ENCODE results near the gene FRMD6. TPM values are rescaled to one million over a fixed set of nuclear protein-coding genes. Genes with fewer than 3 reads are reported as not detected.
"Not testable (repeated sequence)": the region's sequence is repeated elsewhere in the genome, so short reads cannot be mapped to it uniquely, and the experiment has no call there.

Gene FRMD6
- total RNA-seq, 1 experiment from 2014 or later, result 128 TPM

DNA sequence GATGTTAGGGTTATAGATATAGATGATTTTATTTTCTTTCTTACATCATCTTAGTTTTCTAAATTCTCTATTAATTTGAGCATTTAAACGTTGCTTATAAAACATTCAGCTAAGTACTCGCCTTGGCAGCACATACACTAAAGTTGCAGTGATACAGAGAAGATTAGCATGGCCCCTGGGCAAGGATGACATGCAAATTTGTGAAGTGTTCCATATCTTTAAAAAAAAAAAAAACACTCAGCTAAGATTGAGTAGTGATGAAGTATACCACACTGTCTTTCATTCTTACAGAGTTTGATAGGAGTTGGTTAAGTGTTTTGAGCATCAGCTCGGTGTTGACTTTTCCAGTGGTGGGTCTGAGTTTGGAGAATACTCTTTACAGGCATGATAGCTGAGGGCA is 72.3 kb downstream of the FRMD6 start:
- DNase-seq (ENCODE audit: low read depth), result no peak

- no peak for DNase-seq (ENCODE audit: low read depth)
These were observed 72.9 kb downstream of the FRMD6 start for GRCh38 chr14:51724650-51725049.

DNA sequence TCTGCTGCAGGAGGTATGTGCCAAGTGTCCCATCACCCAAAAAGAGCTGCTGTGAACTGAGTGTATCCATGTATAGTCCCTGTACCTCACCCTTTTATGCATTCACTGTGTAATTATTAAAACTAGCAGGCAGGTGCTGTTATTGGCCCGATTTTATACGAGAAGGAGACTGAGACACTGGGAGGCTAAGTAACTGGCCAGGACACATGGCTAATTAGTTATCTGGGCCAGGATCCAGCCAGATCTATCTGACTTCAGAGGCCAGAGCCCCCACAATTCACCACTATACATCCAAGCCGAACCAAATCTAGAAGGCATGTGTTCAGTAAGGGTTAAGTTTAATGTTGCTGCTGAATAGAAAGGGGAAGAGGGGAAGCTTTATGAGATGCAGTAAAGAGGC is 73.4 kb downstream of the FRMD6 start:
- no peak for DNase-seq (ENCODE audit: low read depth)

- DNase-seq (ENCODE audit: low read depth), result peak; percentile 51
These were observed 74.6 kb downstream of the FRMD6 start for GRCh38 chr14:51726166-51726899.

DNA sequence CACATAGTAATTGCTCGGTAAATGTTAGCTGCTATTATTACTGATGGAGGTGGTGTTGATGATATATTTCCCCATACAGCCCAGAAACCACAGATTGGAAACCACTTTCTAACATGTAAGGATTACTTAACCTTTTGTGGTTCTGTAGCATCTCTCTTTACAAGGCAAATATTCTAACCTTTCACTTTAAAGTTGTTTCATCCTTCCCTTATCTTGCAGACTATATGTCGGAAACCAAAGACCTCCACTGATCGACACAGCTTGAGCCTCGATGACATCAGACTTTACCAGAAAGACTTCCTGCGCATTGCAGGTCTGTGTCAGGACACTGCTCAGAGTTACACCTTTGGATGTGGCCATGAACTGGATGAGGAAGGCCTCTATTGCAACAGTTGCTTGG is 75.8 kb downstream of the FRMD6 start:
- DNase-seq (ENCODE audit: low read depth), result no peak

DNA sequence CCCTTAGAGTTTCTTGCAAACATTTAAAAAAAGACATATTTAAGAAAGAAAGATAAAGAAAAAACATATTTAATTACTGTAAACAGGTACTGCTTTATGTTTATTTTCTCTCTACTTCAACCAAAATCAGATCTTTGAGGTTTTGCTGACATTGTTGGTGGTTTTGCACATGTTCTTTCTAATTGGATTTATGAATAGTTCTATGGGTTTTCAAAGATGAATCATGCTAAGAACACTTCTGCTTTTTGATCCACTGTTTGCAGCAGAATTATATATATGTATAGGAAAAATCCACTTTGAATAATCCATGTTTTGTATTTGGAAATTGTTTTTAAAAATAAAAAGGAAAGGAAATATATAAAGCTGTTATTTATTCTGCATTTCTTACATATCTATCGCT is 78.4 kb downstream of the FRMD6 start:
- no peak for DNase-seq (ENCODE audit: low read depth)

DNA sequence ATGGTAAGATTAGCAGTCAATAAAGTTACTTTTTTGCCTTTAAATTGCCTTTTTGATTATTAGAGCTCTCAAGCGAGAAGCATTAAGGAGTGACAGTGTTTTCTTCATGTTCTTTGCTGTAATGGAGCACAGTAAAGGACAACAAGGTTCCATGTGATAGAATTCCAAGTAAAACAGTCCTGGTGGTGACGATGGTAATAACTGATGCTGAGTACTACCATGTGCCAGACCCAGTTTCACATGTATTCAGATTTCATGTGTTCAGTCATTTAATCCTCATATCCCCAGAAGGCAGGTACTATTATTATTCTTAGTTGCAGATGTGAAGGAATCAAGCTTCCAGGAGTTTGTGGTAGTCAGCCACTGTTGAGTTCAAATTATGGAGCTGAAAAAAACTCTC is 79.0 kb downstream of the FRMD6 start:
- no peak for DNase-seq (ENCODE audit: low read depth)

- no peak for DNase-seq (ENCODE audit: low read depth)
These were observed 80.9 kb downstream of the FRMD6 start for GRCh38 chr14:51732494-51733112.

DNA sequence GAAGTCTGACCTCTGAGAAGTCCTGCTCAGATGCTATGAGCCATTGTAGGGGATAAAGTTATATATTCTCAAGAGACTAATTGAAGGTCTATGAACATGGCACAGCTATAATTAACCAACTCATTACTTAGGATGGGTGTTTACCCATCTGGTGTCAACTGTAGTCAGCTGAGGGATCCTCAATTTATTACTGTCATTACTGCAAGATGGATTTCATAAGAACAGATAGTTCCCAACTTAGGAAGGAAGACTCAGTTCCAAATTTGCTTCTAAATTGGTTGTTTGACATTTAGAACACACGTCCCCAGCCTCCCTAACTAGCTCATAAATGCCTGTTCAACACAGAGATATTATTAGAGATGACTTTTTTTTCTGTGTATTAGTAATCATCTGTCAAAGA is 81.4 kb downstream of the FRMD6 start:
- DNase-seq (ENCODE audit: low read depth), result no peak

DNA sequence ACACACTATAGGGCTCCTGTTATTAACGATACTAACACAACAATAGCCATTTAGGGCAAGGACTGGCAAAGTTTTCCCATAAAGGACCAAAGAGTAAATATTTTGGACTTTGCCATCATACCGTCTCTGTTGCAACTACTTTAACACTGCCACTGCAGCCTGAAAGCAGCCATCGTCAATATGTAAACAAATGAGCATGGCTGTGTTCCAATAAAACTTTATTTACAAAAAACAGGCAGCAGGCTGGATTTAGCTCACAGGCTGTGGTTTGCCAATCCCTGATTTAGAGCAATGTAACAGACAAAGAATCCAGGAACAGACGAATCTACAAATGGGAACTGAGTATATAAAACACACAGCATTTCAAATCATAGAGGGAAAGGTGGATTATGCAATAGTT is 84.1 kb downstream of the FRMD6 start:
- DNase-seq (ENCODE audit: low read depth), result no peak

DNA sequence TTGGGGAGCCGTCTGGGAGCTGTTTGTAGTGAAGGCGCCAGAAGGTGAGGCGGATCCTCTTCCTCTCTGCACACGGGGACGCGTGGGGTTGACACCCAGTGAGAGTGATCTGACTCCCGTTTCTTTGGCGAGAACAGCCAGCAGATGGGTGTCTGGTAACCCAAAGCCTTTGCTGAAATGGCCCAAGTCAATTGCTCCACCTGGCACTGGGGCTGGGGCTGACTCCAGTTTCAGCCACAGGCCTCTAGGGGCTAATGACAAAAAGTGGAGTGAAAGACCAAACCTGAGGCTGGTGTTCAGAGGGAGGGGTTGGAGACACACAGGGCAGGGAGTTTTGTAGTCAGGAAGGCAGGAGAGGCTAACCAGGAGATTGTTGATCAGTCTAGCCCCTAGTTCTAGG is 87.0 kb downstream of the FRMD6 start:
- no peak for DNase-seq (ENCODE audit: low read depth)

DNA sequence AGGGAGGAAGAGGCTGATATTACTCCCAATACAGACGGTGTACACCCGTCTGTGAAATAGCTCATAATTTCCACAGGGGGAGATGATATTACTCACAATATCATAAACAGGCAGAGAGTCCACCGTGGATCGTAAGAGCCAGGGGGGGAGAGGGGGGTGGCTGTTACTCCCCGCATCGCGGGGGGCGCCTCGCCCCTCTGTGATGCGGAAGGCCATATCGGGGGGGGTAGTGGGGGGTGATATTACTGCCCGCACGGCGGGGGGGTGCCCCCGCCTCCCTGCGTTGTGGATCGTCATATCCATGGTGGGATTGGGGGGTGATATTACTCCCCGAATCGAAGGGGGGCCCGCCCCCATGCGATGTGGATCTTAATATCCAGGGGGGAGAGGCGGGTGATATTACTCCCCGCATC is 91.9 kb downstream of the FRMD6 start:
- DNase-seq (ENCODE audit: low read depth), result no peak

GRCh38 chr14:51744372-51745130 is 92.8 kb downstream of the FRMD6 start:
- DNase-seq (ENCODE audit: low read depth), result no peak

- DNase-seq (ENCODE audit: low read depth), result not testable (repeated sequence)
These were observed 95.1 kb downstream of the FRMD6 start for GRCh38 chr14:51746823-51747222.

GRCh38 chr14:51750542-51750941 is 98.8 kb downstream of the FRMD6 start:
- DNase-seq (ENCODE audit: low read depth), result no peak

DNA sequence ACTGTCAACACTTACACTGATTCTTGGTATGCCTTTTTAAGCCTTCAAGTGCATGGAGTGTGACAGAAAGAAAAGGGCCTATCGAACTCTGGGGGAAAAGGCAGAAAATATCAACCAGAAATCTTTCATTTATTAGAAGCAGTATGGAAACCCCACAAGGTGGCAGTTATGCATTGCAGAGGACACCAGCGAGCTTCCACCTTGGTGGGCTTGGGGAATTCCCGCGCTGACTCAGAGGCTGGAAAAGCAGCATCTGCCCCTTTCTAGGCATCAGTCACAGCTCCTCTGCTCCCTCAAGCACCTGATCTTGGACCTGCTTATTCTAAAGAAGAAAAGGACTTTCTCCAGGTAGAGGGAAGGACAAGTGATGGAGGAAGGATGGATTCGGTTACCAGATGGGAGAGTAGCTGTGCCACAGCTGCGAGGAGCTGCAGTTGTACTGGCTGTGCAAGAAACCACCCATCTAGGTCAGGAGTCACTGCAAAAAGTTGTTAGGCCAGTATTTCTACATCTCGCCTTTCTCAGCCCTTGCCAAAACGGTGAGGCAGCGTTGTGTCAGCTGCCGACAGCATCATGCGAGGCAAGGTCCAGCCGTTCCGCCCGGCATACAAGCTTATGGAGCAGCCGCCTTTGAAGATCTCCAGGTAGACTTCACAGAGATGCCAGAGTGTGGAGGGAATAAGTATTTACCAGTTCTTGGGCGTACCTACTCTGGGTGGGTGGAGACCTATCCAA is 100.1 kb downstream of the FRMD6 start:
- not testable (repeated sequence) for DNase-seq (ENCODE audit: low read depth)

DNA sequence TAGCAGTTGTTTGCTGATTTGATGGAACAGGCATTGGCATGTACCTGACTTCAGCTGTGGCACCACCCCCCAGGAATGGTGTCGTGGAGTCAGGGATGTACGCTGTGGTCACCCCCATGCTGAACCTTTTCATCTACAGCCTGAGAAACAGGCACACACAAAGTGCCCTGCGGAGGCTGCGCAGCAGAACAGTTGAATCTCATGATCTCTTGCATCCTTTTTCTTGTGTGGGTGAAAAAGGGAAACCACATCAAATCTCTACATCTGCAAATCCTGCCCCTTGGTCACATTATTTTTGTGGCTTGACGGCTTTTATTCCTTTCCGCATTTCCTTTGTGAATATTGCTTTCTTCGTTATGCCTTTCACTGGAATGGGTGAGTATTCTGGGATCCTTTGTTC is 106.0 kb downstream of the FRMD6 start:
- not testable (repeated sequence) for DNase-seq (ENCODE audit: low read depth)

GRCh38 chr14:51759950-51760349 is 108.2 kb downstream of the FRMD6 start:
- DNase-seq (ENCODE audit: low read depth), result no peak

- DNase-seq (ENCODE audit: low read depth), result not testable (repeated sequence)
These were observed 114.0 kb downstream of the FRMD6 start for GRCh38 chr14:51765726-51766125.

- DNase-seq (ENCODE audit: low read depth), result not testable (repeated sequence)
These were observed 114.9 kb downstream of the FRMD6 start for GRCh38 chr14:51766586-51766985.

- not testable (repeated sequence) for DNase-seq (ENCODE audit: low read depth)
These were observed 117.6 kb downstream of the FRMD6 start for GRCh38 chr14:51769261-51769660.

DNA sequence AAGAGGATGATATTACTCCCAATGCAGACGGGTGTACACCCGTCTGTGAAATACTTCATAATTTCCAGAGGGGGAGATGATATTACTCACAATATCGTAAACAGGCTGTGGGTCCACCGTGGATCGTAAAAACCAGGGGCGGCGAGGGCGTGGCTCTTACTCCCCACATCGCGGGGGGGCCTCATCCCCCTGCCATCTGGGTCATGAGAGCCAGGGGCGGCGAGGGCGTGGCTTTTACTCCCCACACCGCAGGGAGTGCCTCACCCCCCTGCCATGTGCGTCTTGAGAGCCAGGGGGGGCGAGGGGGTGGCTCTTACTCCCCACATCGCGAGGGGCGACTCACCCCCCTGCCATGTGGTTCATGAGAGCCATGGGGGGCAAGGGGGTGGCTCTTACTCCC is 122.5 kb downstream of the FRMD6 start:
- DNase-seq (ENCODE audit: low read depth), result no peak
